Peyer's patch (tissue), 4 donors: ENCODE results near the gene CDK18. TPM values are rescaled to one million over a fixed set of nuclear protein-coding genes. Genes with fewer than 3 reads are reported as not detected.

Experiments
- DNase-seq, 3 donors: peaks; one replicate each; pipeline ENCODE4 v3.0.0-alpha.2; 2017 to 2019
- H3K27ac ChIP-seq, 4 donors: fragments of 200-600 bp; sonication (generic); one replicate each; pipeline ENCODE4 v1.5.1; 2016 to 2019
- H3K27me3 ChIP-seq, 2 donors: fragments of 200-600 bp; sonication (generic); one replicate each; pipeline ENCODE4 v1.5.1; 2019
- H3K36me3 ChIP-seq, 3 donors: fragments of 200-600 bp; sonication (generic); one replicate each; pipeline ENCODE4 v1.5.1; 2016 to 2019
- H3K4me1 ChIP-seq, 4 donors: fragments of 200-600 bp; sonication (generic); one replicate each; pipeline ENCODE4 v1.5.1; 2016 to 2019
- H3K4me3 ChIP-seq, 4 donors: fragments of 200-600 bp; sonication (generic); 1 replicate in 3 of 4; 2 replicates in 1 of 4; pipeline ENCODE4 v1.5.1; 2016 to 2019; ENCODE audit warnings: mild to moderate bottlenecking in 1 of 4
- H3K9me3 ChIP-seq, 4 donors: fragments of 200-600 bp; sonication (generic); one replicate each; pipeline ENCODE4 v1.5.1; 2016 to 2019; ENCODE audit warnings: mild to moderate bottlenecking in 1 of 4
- POLR2A ChIP-seq, 2 donors: fragments of 450-650 bp; IDR thresholded peaks; one replicate each; pipeline ENCODE4 v1.5.1; 2017; ENCODE audit warnings: antibody characterized with exemption in 2 of 2, mild to moderate bottlenecking in 2 of 2, moderate library complexity in 2 of 2
- total RNA-seq, 4 donors: library from RNA; depleted of rRNA; stranded (reverse); fragments of >200 nt; gene quantifications; one replicate each; pipeline ENCODE4 v1.1.0, GENCODE V29; 2016
- TF ChIP-seq, protein P1 (sequence below), 6 experiments: fragments of 450-650 bp in 4 of 6; fragments of 200-600 bp in 2 of 6; sonication (generic) in 1 of 6; IDR thresholded peaks; one replicate each; pipeline ENCODE4 v1.5.1; 2017 to 2019; ENCODE audit warnings: antibody characterized with exemption in 6 of 6, mild to moderate bottlenecking in 3 of 6, moderate library complexity in 1 of 6

The CDK18 gene
- total RNA-seq, 4 donors from 2014 or later: 47.0 to 126 (median 80.7) TPM

DNA sequence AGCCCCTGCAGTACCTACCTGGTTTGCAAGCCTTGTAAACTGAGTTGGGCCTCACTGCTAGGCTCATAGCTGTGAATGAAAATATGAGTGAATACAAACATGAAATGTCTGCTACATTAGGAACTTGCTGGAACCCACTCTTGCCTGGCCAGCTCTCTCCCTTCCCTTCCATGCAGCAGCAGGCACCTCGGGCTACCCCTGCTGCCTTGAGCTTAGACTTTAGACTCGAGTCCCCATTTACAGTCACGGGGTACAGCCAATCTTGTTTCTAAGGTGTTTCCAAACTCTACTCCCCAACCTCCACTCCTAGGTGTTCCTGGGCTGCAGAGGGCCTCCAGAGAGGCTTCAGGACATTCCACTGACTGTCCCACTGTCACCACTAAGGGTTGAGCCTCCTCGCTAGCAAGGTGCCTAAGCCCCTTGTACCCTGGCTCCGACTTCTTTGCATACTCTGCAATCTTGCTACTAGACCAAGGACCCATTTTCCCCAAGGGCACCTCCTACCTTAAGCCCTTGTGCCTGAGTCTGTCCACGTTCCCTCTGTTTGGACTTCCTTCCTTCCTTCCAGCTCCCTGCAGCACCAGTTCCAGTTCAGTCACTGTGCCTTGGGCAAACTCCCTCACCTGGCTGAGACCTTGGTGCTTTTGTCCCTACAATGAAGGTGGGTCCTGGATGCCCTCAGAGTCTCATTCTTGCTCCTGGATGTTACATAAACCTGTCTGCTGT lies 36.9 kb downstream of the CDK18 start:
- Histone ChIP-seq H3K27me3 (no peaks in the 10 kb centered on the region), H3K9me3 (no peaks in the 10 kb centered on the region), H3K27ac (no peak overlapping the region), H3K4me1 (no peaks in the 10 kb centered on the region), H3K4me3 (no peak overlapping the region), H3K36me3 (no peaks in the 10 kb centered on the region)
- TF ChIP-seq, protein P1, sequence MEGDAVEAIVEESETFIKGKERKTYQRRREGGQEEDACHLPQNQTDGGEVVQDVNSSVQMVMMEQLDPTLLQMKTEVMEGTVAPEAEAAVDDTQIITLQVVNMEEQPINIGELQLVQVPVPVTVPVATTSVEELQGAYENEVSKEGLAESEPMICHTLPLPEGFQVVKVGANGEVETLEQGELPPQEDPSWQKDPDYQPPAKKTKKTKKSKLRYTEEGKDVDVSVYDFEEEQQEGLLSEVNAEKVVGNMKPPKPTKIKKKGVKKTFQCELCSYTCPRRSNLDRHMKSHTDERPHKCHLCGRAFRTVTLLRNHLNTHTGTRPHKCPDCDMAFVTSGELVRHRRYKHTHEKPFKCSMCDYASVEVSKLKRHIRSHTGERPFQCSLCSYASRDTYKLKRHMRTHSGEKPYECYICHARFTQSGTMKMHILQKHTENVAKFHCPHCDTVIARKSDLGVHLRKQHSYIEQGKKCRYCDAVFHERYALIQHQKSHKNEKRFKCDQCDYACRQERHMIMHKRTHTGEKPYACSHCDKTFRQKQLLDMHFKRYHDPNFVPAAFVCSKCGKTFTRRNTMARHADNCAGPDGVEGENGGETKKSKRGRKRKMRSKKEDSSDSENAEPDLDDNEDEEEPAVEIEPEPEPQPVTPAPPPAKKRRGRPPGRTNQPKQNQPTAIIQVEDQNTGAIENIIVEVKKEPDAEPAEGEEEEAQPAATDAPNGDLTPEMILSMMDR (IDR thresholded peaks at IDR 0.05): no peak
- TF ChIP-seq POLR2A (IDR thresholded peaks at IDR 0.05): no peak
- peak in 2 of 3 donors; percentile 15 to 22 for DNase-seq

DNA sequence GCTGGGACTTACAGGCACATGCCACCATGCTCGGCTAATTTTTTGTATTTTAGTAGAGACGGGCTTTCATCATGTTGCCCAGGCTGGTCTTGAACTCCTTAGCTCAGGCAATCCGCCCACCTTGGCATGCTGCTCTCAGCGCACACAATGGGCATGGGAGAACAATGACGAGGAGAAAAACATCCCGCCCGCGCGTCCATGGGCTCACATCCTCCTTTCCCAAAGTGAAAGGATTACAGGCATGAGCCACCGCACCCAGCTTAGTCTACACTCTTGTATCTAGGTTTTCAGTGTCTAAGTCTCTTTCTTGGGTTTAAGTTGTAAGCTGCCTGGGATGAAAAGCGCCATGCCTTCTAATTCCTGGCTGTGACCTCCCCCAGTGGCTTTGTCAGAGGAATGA lies 37.9 kb downstream of the CDK18 start:
- no peaks in the 10 kb centered on the region for H3K9me3 ChIP-seq
- no peak for TF ChIP-seq POLR2A (IDR thresholded peaks at IDR 0.05)
- TF ChIP-seq, protein P1 (IDR thresholded peaks at IDR 0.05): no peak
- no peak overlapping the region for H3K4me3 ChIP-seq
- peak in 2 of 3 donors; percentile 30 to 39 for DNase-seq
- H3K36me3 ChIP-seq: no peaks in the 10 kb centered on the region
- H3K27me3 ChIP-seq: no peaks in the 10 kb centered on the region
- peak overlapping the region in 1 of 4 donors; percentile 17 for H3K27ac ChIP-seq
- H3K4me1 ChIP-seq: no peaks in the 10 kb centered on the region

DNA sequence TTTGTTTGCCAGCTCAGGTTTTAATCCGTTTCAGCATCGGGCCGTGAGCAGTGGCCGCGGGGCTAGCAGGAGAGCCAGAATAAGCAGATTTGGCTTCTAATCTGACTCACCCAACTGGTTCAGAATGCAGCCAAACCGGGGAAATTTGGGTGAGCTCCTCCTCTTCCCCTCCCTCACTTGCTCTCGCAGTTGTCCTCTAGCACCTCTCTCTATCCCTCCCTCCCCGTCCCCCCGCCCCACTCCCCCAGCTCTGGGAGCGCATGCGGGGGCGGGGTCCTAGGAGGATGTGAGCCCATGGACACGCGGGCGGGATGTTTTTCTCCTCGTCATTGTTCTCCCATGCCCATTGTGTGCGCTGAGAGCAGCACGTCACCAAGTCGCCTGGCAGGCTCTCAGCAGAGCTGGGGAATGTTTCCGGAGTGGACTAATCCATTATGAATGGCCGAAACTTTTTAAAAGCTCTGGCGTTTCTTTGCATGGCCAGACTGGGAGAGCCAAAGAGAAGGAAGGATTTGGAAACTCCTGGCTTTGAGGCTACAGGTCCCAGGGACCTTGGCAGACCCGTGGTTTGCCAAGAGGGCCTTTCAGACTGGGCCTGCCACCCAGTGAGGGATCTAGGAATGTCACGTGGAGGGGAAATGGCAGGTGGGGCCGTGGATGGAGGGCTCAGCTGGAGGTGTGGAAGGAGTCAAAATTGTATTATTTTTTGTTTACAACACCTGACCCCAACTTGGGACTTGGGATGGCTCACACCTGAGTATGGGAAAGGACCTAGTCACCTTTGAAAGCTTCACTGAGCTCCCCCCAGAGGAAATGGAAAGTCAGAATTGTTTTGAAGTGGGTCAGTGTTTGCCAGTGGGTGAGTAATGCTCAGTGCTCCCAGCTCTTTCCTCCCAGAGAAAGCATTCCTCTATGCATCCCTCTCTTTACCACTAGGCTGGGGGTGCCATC lies 39.2 kb downstream of the CDK18 start:
- no peak for TF ChIP-seq POLR2A (IDR thresholded peaks at IDR 0.05)
- TF ChIP-seq, protein P1 (IDR thresholded peaks at IDR 0.05): no peak
- H3K27ac ChIP-seq: peak overlapping the region in 3 of 4 donors; percentile 3 to 18 (median 5)

DNA sequence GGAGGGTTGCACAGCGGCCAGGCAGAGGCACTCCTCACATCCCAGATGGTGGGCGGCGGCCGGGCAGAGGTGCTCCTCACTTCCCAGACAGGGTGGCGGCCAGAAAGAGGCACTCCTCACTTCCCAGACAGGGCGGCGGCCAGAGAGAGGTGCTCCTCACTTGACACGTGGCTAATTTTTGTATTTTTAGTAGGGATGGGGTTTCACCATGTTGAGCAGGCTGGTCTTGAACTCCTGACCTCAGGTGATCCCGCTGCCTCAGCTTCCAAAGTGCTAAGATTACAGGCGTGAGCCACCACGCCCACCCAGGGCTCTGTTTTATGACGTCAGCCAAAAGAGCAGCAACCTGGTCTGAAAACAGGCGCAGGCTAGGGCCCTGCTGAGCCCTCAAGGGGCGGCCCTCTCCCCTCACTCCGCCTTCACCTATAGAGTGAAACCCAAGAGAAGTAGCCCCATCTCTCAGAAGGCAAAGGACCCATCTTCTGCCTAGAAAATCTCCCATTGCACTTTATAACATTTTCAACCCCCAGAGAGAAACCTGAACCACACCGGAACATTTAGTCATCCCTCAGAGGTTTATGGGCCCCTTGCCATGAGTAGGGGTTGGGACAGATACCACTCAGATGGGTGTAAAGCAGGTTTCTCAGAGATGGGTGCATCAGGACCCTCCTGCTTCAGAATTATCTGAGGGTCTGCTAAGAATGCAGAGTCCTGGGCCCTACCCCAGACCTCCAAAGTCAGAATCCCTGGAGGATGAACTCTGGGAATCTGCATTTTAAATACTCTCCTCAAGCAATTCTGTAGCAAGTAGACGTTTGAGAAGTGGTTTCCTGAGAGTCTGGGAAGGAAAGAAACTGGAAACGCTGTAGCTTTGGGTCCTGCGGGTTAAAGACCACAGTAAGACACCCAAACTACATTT lies 40.8 kb downstream of the CDK18 start:
- Histone ChIP-seq H3K4me1 (no peaks in the 10 kb centered on the region), H3K36me3 (no peaks in the 10 kb centered on the region), H3K27ac (no peak overlapping the region), H3K9me3 (no peaks in the 10 kb centered on the region), H3K4me3 (no peak overlapping the region), H3K27me3 (no peaks in the 10 kb centered on the region)
- TF ChIP-seq, protein P1 (IDR thresholded peaks at IDR 0.05): no peak
- TF ChIP-seq POLR2A (IDR thresholded peaks at IDR 0.05): no peak
- DNase-seq: peak in 2 of 3 donors; percentile 39 to 43

More for the DNA sequence above, 39.2 kb downstream of the CDK18 start:
- peak in 2 of 3 donors; percentile 56 to 60 for DNase-seq
- Histone ChIP-seq H3K4me1 (no peaks in the 10 kb centered on the region), H3K4me3 (peak overlapping the region in 2 of 4 donors; percentile 1 to 20), H3K9me3 (no peaks in the 10 kb centered on the region), H3K27me3 (no peaks in the 10 kb centered on the region), H3K36me3 (no peaks in the 10 kb centered on the region)

DNA sequence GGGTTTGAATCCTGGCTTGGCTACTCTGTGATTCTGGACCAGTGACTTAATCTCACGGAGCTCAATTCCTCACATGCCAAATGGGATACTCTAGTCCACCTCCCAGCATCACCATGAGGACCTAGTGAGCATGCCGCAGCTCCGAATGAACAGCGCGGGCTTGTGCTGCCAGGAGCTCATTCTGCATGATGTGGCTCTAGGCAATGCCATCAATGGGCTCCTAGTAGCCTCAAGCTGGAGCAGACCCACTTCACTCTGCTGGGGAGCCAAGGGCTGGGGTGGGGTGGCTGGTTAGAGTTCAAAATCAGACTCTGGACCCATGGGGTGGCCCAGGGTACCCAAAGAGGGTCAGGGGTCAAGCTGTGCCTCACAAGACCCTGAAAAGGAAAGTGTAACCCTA lies 41.5 kb downstream of the CDK18 start:
- Histone ChIP-seq H3K4me3 (no peak overlapping the region), H3K9me3 (no peaks in the 10 kb centered on the region), H3K27ac (no peak overlapping the region), H3K36me3 (no peaks in the 10 kb centered on the region), H3K27me3 (no peaks in the 10 kb centered on the region), H3K4me1 (no peaks in the 10 kb centered on the region)
- DNase-seq: peak in 2 of 3 donors; percentile 15 to 37
- TF ChIP-seq, protein P1 (IDR thresholded peaks at IDR 0.05): no peak
- TF ChIP-seq POLR2A (IDR thresholded peaks at IDR 0.05): no peak
